Neural progenitor cell (in vitro differentiated cells): ENCODE measurements around the gene ALG12. TPM values are rescaled to one million over a fixed set of nuclear protein-coding genes. Genes with fewer than 3 reads are reported as not detected.

Source experiments
- DNase-seq: peaks from one replicate; pipeline ENCODE4 v3.0.0-alpha.2; 2016; ENCODE audit warnings: low spot score
- H2AFZ ChIP-seq: fragments of 200-600 bp; sonication (generic); replicated peaks from 2 replicates; pipeline ENCODE4 v1.6.1; 2016; ENCODE audit warnings: antibody characterized with exemption
- H3F3A ChIP-seq: fragments of 200-600 bp; sonication (generic); 2 replicates; pipeline ENCODE4 v1.6.1; 2016; ENCODE audit warnings: antibody characterized with exemption, low read depth
- H3K27ac ChIP-seq: fragments of 200-600 bp; sonication (generic); 2 replicates; pipeline ENCODE4 v1.5.1; 2016; ENCODE audit warnings: mild to moderate bottlenecking
- H3K27me3 ChIP-seq: fragments of 200-600 bp; sonication (generic); 2 replicates; pipeline ENCODE4 v1.6.1; 2016; ENCODE audit warnings: mild to moderate bottlenecking, moderate library complexity
- H3K36me3 ChIP-seq: fragments of 200-600 bp; sonication (generic); 2 replicates; pipeline ENCODE4 v1.5.1; 2016
- H3K4me1 ChIP-seq: fragments of 200-600 bp; sonication (generic); 2 replicates; pipeline ENCODE4 v1.6.1; 2016; ENCODE audit warnings: mixed run types
- H3K4me2 ChIP-seq: fragments of 200-600 bp; sonication (generic); 2 replicates; pipeline ENCODE4 v1.6.1; 2016
- H3K4me3 ChIP-seq: fragments of 200-600 bp; sonication (generic); 2 replicates; pipeline ENCODE4 v1.5.1; 2016
- H3K79me2 ChIP-seq: fragments of 200-600 bp; sonication (generic); 2 replicates; pipeline ENCODE4 v1.6.1; 2016; ENCODE audit warnings: low read depth
- H3K9ac ChIP-seq: fragments of 200-600 bp; sonication (generic); 2 replicates; pipeline ENCODE4 v1.6.1; 2016
- H3K9me3 ChIP-seq: fragments of 200-600 bp; sonication (generic); 2 replicates; pipeline ENCODE4 v1.5.1; 2016; ENCODE audit warnings: low read depth
- H4K20me1 ChIP-seq: fragments of 200-600 bp; sonication (generic); 2 replicates; pipeline ENCODE4 v1.6.1; 2016; ENCODE audit warnings: low read depth
- H3K27ac Mint-ChIP-seq: 3 replicates; pipeline ENCODE4 v1.8.0; 2021; ENCODE audit warnings: mixed read lengths
- H3K27me3 Mint-ChIP-seq: 2 replicates; pipeline ENCODE4 v1.8.0; 2022; ENCODE audit warnings: low read depth, mild to moderate bottlenecking, inconsistent platforms, moderate library complexity, mixed read lengths; ENCODE audit not compliant: insufficient read depth
- H3K36me3 Mint-ChIP-seq: 3 replicates; pipeline ENCODE4 v1.8.0; 2021; ENCODE audit warnings: mixed read lengths
- H3K4me1 Mint-ChIP-seq: 3 replicates; pipeline ENCODE4 v1.8.0; 2021; ENCODE audit warnings: mixed read lengths
- H3K4me3 Mint-ChIP-seq: 3 replicates; pipeline ENCODE4 v1.8.0; 2021; ENCODE audit warnings: mild to moderate bottlenecking, moderate library complexity, mixed read lengths
- H3K9me3 Mint-ChIP-seq: 3 replicates; pipeline ENCODE4 v1.8.0; 2020; ENCODE audit warnings: mixed read lengths
- CTCF ChIP-seq: fragments of 200-600 bp; sonication (generic); IDR thresholded peaks from 2 replicates; pipeline ENCODE4 v1.5.1; 2017; ENCODE audit warnings: antibody characterized with exemption, mild to moderate bottlenecking
- EZH2 ChIP-seq: fragments of 200-600 bp; sonication (generic); IDR thresholded peaks from 2 replicates; pipeline ENCODE4 v1.6.1; 2017; ENCODE audit warnings: antibody characterized with exemption, mild to moderate bottlenecking, moderate library complexity
- EZH2phosphoT487 ChIP-seq: fragments of 200-600 bp; sonication (generic); IDR thresholded peaks from 2 replicates; pipeline ENCODE4 v1.6.1; 2017; ENCODE audit warnings: antibody characterized with exemption
- total RNA-seq: library from RNA; depleted of rRNA; stranded (reverse); fragments of >200 nt; gene quantifications from 2 replicates; pipeline ENCODE4 v1.2.3, GENCODE V29; 2015; ENCODE audit warnings: low replicate concordance

The ALG12 gene
- total RNA-seq, 1 donor from 2014 or later, result 4.9 TPM

GRCh38 chr22:49957826-49958365 lies 39.7 kb upstream of the ALG12 start:
- H3K27me3 Mint-ChIP-seq, result no peaks in the 10 kb centered on the region
- Histone ChIP-seq H2AFZ (no peak overlapping the region), H3F3A (no peaks in the 10 kb centered on the region), H3K27ac (no peak overlapping the region), H4K20me1 (peaks cover 19% of the 10 kb centered on the region), H3K4me3 (no peak overlapping the region), H3K4me2 (no peak overlapping the region), H3K27me3 (peaks cover 8% of the 10 kb centered on the region), H3K9ac (no peak overlapping the region), H3K4me1 (peaks cover 5% of the 10 kb centered on the region), H3K36me3 (no peaks in the 10 kb centered on the region), H3K79me2 (peaks cover 21% of the 10 kb centered on the region), H3K9me3 (no peaks in the 10 kb centered on the region)
- no peaks in the 10 kb centered on the region for H3K9me3 Mint-ChIP-seq
- no peak overlapping the region for H3K27ac Mint-ChIP-seq
- TF ChIP-seq EZH2 (no peak), EZH2phosphoT487 (no peak), CTCF (no peak)
- H3K4me3 Mint-ChIP-seq, result peak overlapping the region; percentile 57
- no peak for DNase-seq
- H3K4me1 Mint-ChIP-seq, result peaks cover 7% of the 10 kb centered on the region
- H3K36me3 Mint-ChIP-seq, result no peaks in the 10 kb centered on the region

- H3K4me2 ChIP-seq, result no peak overlapping the region
- H3K4me1 Mint-ChIP-seq, result peaks cover 7% of the 10 kb centered on the region
- peaks cover 8% of the 10 kb centered on the region for H3K27me3 ChIP-seq
- no peaks in the 10 kb centered on the region for H3K9me3 ChIP-seq
- no peak overlapping the region for H2AFZ ChIP-seq
- H3K27ac Mint-ChIP-seq, result peak overlapping the region; percentile 96
- H3K4me3 ChIP-seq, result no peak overlapping the region
- H3K9ac ChIP-seq, result no peak overlapping the region
- TF ChIP-seq EZH2, result no peak
- no peak for TF ChIP-seq CTCF
- TF ChIP-seq EZH2phosphoT487, result no peak
- no peaks in the 10 kb centered on the region for H3K4me1 ChIP-seq
- no peak overlapping the region for H3K27ac ChIP-seq
- no peaks in the 10 kb centered on the region for H3F3A ChIP-seq
- peaks cover 14% of the 10 kb centered on the region for H3K79me2 ChIP-seq
- H3K36me3 Mint-ChIP-seq, result no peaks in the 10 kb centered on the region
- no peak overlapping the region for H3K4me3 Mint-ChIP-seq
- DNase-seq, result no peak
- no peaks in the 10 kb centered on the region for H3K36me3 ChIP-seq
- peaks cover 12% of the 10 kb centered on the region for H4K20me1 ChIP-seq
- H3K27me3 Mint-ChIP-seq, result no peaks in the 10 kb centered on the region
- no peaks in the 10 kb centered on the region for H3K9me3 Mint-ChIP-seq
Observed at GRCh38 chr22:49956914-49957825, 38.9 kb upstream of the ALG12 start.

- Histone ChIP-seq H3K36me3 (no peaks in the 10 kb centered on the region), H2AFZ (no peak overlapping the region), H3K4me3 (no peak overlapping the region), H3K9ac (no peak overlapping the region), H4K20me1 (peaks cover 4% of the 10 kb centered on the region), H3K4me2 (no peak overlapping the region), H3K27ac (no peak overlapping the region), H3K27me3 (peaks cover 4% of the 10 kb centered on the region), H3K4me1 (no peaks in the 10 kb centered on the region), H3F3A (no peaks in the 10 kb centered on the region), H3K9me3 (no peaks in the 10 kb centered on the region), H3K79me2 (peaks cover 6% of the 10 kb centered on the region)
- Mint-ChIP-seq H3K4me1 (peaks cover 7% of the 10 kb centered on the region), H3K9me3 (no peaks in the 10 kb centered on the region), H3K27me3 (no peaks in the 10 kb centered on the region), H3K4me3 (no peak overlapping the region), H3K36me3 (no peaks in the 10 kb centered on the region), H3K27ac (no peak overlapping the region)
- no peak for TF ChIP-seq CTCF
- no peak for TF ChIP-seq EZH2phosphoT487
- DNase-seq, result no peak
Observed at GRCh38 chr22:49956418-49956770, 38.2 kb upstream of the ALG12 start.
